Fibroblast of lung (primary cell): ENCODE data around the gene CST11. TPM values are rescaled to one million over a fixed set of nuclear protein-coding genes. Genes with fewer than 3 reads are reported as not detected.
A peak's percentile ranks its signal among the peaks of the same experiment; 100 is the strongest.

ENCODE experiments used
- DNase-seq, 2 donors: peaks; one replicate each; pipeline versions ENCODE4 v3.0.0 to v3.0.0-alpha.2; 2010; ENCODE audit warnings: low read depth in 2 of 2
- H2AFZ ChIP-seq: 2 replicates; pipeline ENCODE4 v1.5.1; 2012; ENCODE audit warnings: low read length, control low read depth, inconsistent platforms
- H3K27ac ChIP-seq: 2 replicates; pipeline ENCODE4 v1.5.1; 2011; ENCODE audit warnings: low read length, control low read depth; ENCODE audit not compliant: insufficient read depth
- H3K27me3 ChIP-seq: 2 replicates; pipeline ENCODE4 v1.5.1; 2011; ENCODE audit warnings: mild to moderate bottlenecking, low read length; ENCODE audit not compliant: control insufficient read depth, insufficient read depth
- H3K36me3 ChIP-seq: 2 replicates; pipeline ENCODE4 v1.5.1; 2011; ENCODE audit warnings: low read length; ENCODE audit not compliant: control insufficient read depth, insufficient read depth
- H3K4me1 ChIP-seq: 2 replicates; pipeline ENCODE4 v1.5.1; 2011; ENCODE audit warnings: low read length; ENCODE audit not compliant: control insufficient read depth, insufficient read depth; ENCODE audit errors: extremely low read depth
- H3K4me2 ChIP-seq: 2 replicates; pipeline ENCODE4 v1.5.1; 2011; ENCODE audit warnings: low read length, control low read depth; ENCODE audit not compliant: insufficient read depth; ENCODE audit errors: extremely low read depth
- H3K4me3 ChIP-seq, 4 experiments: fragments of 200-600 bp in 1 of 4; sonication (generic) in 1 of 4; replicated peaks in 1 of 4; 2 replicates each; pipeline ENCODE4 v1.5.1; 2011 to 2016; ENCODE audit warnings: low read length in 4 of 4, low read depth in 3 of 4, mild to moderate bottlenecking in 3 of 4, control low read depth in 2 of 4, inconsistent platforms in 1 of 4, mixed read lengths in 1 of 4; ENCODE audit not compliant: insufficient read depth in 1 of 4; ENCODE audit errors: control extremely low read depth in 1 of 4
- H3K79me2 ChIP-seq: 2 replicates; pipeline ENCODE4 v1.5.1; 2012; ENCODE audit warnings: mild to moderate bottlenecking, low read length, inconsistent platforms; ENCODE audit not compliant: control insufficient read depth, insufficient read depth
- H3K9ac ChIP-seq: 2 replicates; pipeline ENCODE4 v1.5.1; 2011; ENCODE audit warnings: mild to moderate bottlenecking, low read length, control low read depth; ENCODE audit not compliant: insufficient read depth
- H3K9me3 ChIP-seq: 2 replicates; pipeline ENCODE4 v1.5.1; 2012; ENCODE audit warnings: low read depth, low read length; ENCODE audit not compliant: control insufficient read depth, insufficient read depth
- H4K20me1 ChIP-seq: 2 replicates; pipeline ENCODE4 v1.5.1; 2011; ENCODE audit warnings: low read length; ENCODE audit not compliant: control insufficient read depth, insufficient read depth; ENCODE audit errors: extremely low read depth
- EZH2 ChIP-seq: IDR thresholded peaks from 2 replicates; pipeline ENCODE4 v1.5.1; 2012; ENCODE audit warnings: low read length, control low read depth, mild to moderate bottlenecking; ENCODE audit errors: missing control alignments
- polyA plus RNA-seq, 2 donors: library from polyadenylated mRNA; depleted of rRNA in 1 of 2; stranded (reverse) in 1 of 2; unstranded in 1 of 2; fragments of >200 nt; gene quantifications; 2 replicates each; pipeline ENCODE4 v1.2.1, GENCODE V29; 2011 to 2012; ENCODE audit warnings: missing spikeins in 1 of 2
- total RNA-seq: library from RNA; depleted of rRNA; stranded (reverse); fragments of >200 nt; gene quantifications from 2 replicates; pipeline ENCODE4 v1.2.1, GENCODE V29; 2014
- TF ChIP-seq, protein P1 (sequence below), 2 donors: IDR thresholded peaks in 1 of 2; conservative IDR thresholded peaks in 1 of 2; 1 replicate in 1 of 2; 2 replicates in 1 of 2; pipeline ENCODE4 v1.5.1; 2011 to 2012; ENCODE audit warnings: low read length in 2 of 2, control low read depth in 1 of 2, inconsistent platforms in 1 of 2, low read depth in 1 of 2, mild to moderate bottlenecking in 1 of 2

The CST11 gene
- total and polyA plus RNA-seq, 2 donors (not counting 1 experiment from before 2014, with no cell fraction given) = not detected

DNA sequence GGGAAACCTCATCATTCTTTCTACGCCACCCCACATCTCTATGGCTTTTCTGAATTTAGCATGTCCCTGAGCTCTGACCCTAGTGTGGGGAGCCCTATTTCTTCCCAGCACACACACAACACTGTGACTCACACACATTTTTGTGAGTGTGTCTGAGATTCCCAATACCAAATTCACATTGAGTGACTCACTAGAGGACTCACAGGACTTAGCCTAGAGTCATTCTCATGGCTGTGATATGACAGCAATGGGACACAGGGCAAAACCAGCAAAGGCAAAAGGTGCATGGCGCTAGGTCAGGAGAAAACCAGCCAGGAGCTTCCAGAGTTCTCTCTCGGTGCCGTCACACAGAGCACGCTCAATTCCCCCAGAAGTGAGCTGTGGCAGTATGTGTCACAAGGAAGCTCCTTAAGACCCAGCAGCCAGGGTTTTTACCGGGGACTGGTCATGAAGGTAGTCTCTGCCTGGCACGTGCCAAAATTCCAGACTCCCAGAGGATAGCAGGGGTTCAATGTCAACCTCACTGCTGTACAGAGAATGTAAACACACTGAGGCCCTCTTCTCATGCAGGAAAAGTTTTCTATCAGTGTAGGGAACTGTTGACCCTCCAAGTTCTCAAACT is 7.0 kb downstream of the CST11 start:
- Histone ChIP-seq H3K4me2 (no peak overlapping the region), H3K4me3 (no peak overlapping the region), H4K20me1 (no peaks in the 10 kb centered on the region), H3K9ac (no peak overlapping the region), H2AFZ (no peak overlapping the region), H3K27ac (no peak overlapping the region), H3K9me3 (no peaks in the 10 kb centered on the region), H3K4me1 (peaks cover 7% of the 10 kb centered on the region), H3K27me3 (no peaks in the 10 kb centered on the region), H3K36me3 (no peaks in the 10 kb centered on the region), H3K79me2 (no peaks in the 10 kb centered on the region)
- peak; percentile 67 to 87 for DNase-seq
- TF ChIP-seq, protein P1, sequence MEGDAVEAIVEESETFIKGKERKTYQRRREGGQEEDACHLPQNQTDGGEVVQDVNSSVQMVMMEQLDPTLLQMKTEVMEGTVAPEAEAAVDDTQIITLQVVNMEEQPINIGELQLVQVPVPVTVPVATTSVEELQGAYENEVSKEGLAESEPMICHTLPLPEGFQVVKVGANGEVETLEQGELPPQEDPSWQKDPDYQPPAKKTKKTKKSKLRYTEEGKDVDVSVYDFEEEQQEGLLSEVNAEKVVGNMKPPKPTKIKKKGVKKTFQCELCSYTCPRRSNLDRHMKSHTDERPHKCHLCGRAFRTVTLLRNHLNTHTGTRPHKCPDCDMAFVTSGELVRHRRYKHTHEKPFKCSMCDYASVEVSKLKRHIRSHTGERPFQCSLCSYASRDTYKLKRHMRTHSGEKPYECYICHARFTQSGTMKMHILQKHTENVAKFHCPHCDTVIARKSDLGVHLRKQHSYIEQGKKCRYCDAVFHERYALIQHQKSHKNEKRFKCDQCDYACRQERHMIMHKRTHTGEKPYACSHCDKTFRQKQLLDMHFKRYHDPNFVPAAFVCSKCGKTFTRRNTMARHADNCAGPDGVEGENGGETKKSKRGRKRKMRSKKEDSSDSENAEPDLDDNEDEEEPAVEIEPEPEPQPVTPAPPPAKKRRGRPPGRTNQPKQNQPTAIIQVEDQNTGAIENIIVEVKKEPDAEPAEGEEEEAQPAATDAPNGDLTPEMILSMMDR (conservative IDR thresholded peaks at IDR 0.05 in 1 of 2, IDR thresholded peaks at IDR 0.05 in 1 of 2; ENCODE audit: low read depth in 1 of 2, low read length in 2 of 2) = no peak

DNA sequence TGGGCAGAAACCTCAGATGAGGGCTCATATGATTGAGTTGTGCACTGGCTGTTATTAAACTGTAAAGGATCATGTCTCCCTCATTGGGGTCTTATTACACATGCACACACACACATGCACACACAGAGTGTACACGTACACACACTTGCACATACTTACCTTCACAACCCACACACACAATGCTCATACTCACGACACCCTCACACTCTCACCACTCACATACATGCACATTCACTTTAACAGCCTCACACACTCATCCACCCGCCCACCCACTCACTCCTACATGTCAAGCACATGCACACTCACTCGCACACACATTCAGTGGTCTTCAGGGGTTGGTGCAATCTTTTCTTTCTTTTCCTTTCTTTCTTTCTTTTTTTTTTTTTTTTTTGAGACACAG is 7.8 kb downstream of the CST11 start:
- H3K4me1 ChIP-seq = peaks cover 7% of the 10 kb centered on the region
- no peak for TF ChIP-seq EZH2
- TF ChIP-seq, protein P1 (conservative IDR thresholded peaks at IDR 0.05 in 1 of 2, IDR thresholded peaks at IDR 0.05 in 1 of 2; ENCODE audit: low read depth in 1 of 2, low read length in 2 of 2) = no peak
- no peak overlapping the region for H3K27ac ChIP-seq
- H3K4me3 ChIP-seq = no peak overlapping the region
- no peaks in the 10 kb centered on the region for H3K79me2 ChIP-seq
- H3K9me3 ChIP-seq = no peaks in the 10 kb centered on the region
- H4K20me1 ChIP-seq = no peaks in the 10 kb centered on the region
- H2AFZ ChIP-seq = no peak overlapping the region
- no peak overlapping the region for H3K4me2 ChIP-seq
- H3K36me3 ChIP-seq = no peaks in the 10 kb centered on the region
- no peaks in the 10 kb centered on the region for H3K27me3 ChIP-seq
- DNase-seq = no peak
- H3K9ac ChIP-seq = no peak overlapping the region

DNA sequence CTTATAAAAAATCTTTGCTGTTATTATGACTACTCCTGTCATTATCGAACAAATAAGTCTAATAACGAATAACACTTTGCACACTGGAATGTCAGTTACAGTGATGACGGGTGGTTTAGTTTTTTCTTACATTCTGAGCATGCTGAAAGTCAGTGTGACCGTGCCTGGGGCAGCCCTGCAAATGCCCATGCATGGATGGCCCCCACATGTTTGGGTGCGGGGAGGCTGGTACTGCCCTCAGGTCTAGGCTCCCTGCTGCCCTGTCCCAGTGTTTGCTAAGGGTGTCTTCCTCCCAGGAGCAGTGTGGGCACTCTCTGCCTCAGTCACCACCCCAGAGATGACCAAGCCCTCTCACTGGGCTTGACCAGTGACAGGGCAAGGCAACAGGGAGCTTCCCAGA is 10.2 kb downstream of the CST11 start:
- peaks cover 7% of the 10 kb centered on the region for H3K4me1 ChIP-seq
- no peak overlapping the region for H3K4me3 ChIP-seq
- H3K27ac ChIP-seq = no peak overlapping the region
- H4K20me1 ChIP-seq = no peaks in the 10 kb centered on the region
- no peak overlapping the region for H3K9ac ChIP-seq
- H2AFZ ChIP-seq = no peak overlapping the region
- DNase-seq = no peak
- no peaks in the 10 kb centered on the region for H3K36me3 ChIP-seq
- no peak overlapping the region for H3K4me2 ChIP-seq
- H3K27me3 ChIP-seq = no peaks in the 10 kb centered on the region
- H3K79me2 ChIP-seq = no peaks in the 10 kb centered on the region
- no peak for TF ChIP-seq EZH2
- TF ChIP-seq, protein P1 (conservative IDR thresholded peaks at IDR 0.05 in 1 of 2, IDR thresholded peaks at IDR 0.05 in 1 of 2; ENCODE audit: low read depth in 1 of 2, low read length in 2 of 2) = no peak
- H3K9me3 ChIP-seq = no peaks in the 10 kb centered on the region
